ENCODE measurements around the gene LY6G6D. TPM values are rescaled to one million over a fixed set of nuclear protein-coding genes. Genes with fewer than 3 reads are reported as not detected.

The LY6G6D gene
- total and polyA plus RNA-seq, 2 donors (not counting 1 experiment from before 2014, with no cell fraction given) = not detected

DNA sequence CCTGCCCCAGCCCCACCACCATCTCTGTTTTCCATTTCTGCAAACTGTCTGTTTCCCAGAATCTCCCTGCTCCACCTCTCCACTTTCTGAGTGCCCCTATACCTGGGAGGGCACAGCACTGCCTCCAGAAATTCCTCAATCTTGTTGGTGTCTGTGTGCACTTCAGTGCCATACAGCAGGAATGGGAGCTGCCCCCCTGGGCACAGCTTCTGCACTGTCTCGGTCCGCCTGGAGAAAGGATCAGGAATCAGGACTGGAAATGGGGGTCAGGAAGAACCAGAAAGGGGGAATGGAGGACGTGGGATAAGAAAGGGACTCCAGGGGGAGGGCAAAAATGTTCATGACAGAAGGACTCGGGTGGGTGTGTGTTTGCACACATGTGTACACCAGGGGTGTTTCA lies 18.6 kb downstream of the LY6G6D start:
- Histone ChIP-seq H3K4me3 (replicated peaks in 1 of 4; ENCODE audit: control extremely low read depth in 1 of 4, insufficient read depth in 1 of 4, low read depth in 3 of 4, low read length in 4 of 4) (peak overlapping the region; percentile 8 to 99 (median 94)), H3K79me2 (ENCODE audit: control insufficient read depth, insufficient read depth, low read length) (peaks cover 50% of the 10 kb centered on the region), H3K27ac (ENCODE audit: insufficient read depth, low read length) (peak overlapping the region; percentile 88), H4K20me1 (ENCODE audit: control insufficient read depth, extremely low read depth, insufficient read depth, low read length) (no peaks in the 10 kb centered on the region), H3K9ac (ENCODE audit: insufficient read depth, low read length) (no peak overlapping the region), H3K36me3 (ENCODE audit: control insufficient read depth, insufficient read depth, low read length) (peaks cover 24% of the 10 kb centered on the region), H2AFZ (ENCODE audit: low read length) (no peak overlapping the region), H3K9me3 (ENCODE audit: control insufficient read depth, insufficient read depth, low read depth, low read length) (no peaks in the 10 kb centered on the region), H3K4me1 (ENCODE audit: control insufficient read depth, extremely low read depth, insufficient read depth, low read length) (peaks cover 33% of the 10 kb centered on the region), H3K27me3 (ENCODE audit: control insufficient read depth, insufficient read depth, low read length) (no peaks in the 10 kb centered on the region), H3K4me2 (ENCODE audit: extremely low read depth, insufficient read depth, low read length) (peak overlapping the region; percentile 97)
- no peak for DNase-seq (ENCODE audit: low read depth in 2 of 2)
- TF ChIP-seq EZH2 (IDR thresholded peaks at IDR 0.05; ENCODE audit: low read length, missing control alignments) = no peak
- TF ChIP-seq, protein P1, sequence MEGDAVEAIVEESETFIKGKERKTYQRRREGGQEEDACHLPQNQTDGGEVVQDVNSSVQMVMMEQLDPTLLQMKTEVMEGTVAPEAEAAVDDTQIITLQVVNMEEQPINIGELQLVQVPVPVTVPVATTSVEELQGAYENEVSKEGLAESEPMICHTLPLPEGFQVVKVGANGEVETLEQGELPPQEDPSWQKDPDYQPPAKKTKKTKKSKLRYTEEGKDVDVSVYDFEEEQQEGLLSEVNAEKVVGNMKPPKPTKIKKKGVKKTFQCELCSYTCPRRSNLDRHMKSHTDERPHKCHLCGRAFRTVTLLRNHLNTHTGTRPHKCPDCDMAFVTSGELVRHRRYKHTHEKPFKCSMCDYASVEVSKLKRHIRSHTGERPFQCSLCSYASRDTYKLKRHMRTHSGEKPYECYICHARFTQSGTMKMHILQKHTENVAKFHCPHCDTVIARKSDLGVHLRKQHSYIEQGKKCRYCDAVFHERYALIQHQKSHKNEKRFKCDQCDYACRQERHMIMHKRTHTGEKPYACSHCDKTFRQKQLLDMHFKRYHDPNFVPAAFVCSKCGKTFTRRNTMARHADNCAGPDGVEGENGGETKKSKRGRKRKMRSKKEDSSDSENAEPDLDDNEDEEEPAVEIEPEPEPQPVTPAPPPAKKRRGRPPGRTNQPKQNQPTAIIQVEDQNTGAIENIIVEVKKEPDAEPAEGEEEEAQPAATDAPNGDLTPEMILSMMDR (conservative IDR thresholded peaks at IDR 0.05 in 1 of 2, IDR thresholded peaks at IDR 0.05 in 1 of 2; ENCODE audit: low read depth in 1 of 2, low read length in 2 of 2) = no peak

DNA sequence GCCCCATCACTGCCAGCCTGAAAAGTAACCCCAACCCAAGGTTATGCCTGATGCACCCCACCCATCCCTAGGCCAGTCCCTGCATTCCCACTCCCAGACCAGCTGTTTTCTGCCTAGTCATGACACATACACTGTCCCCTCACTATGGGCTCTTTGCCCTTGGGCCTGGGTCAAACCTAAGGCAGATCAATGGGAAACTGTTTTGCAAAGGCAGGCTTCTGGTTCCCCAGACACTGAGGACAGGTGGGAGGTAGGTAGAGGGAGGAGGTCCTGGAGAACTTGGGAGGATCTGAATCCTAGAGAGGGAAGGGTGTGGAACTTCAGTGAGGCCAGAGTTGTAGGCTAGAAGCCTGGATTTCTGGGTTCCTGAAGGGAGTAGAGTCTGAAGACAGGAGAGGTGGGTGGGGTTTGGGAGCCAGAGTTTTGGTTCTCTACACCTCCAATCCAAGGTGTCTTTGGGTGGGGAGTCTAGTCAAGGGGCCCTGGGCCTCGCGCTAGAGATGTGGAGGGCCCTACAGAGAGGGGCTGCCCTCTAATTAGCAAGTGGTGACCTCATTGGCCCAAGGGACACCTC lies 19.2 kb downstream of the LY6G6D start:
- Histone ChIP-seq H3K27ac (ENCODE audit: insufficient read depth, low read length) (peak overlapping the region; percentile 88), H3K79me2 (ENCODE audit: control insufficient read depth, insufficient read depth, low read length) (peaks cover 45% of the 10 kb centered on the region), H3K4me1 (ENCODE audit: control insufficient read depth, extremely low read depth, insufficient read depth, low read length) (peaks cover 34% of the 10 kb centered on the region), H3K9me3 (ENCODE audit: control insufficient read depth, insufficient read depth, low read depth, low read length) (no peaks in the 10 kb centered on the region), H3K27me3 (ENCODE audit: control insufficient read depth, insufficient read depth, low read length) (no peaks in the 10 kb centered on the region), H3K9ac (ENCODE audit: insufficient read depth, low read length) (peak overlapping the region; percentile 77), H4K20me1 (ENCODE audit: control insufficient read depth, extremely low read depth, insufficient read depth, low read length) (no peaks in the 10 kb centered on the region), H3K4me2 (ENCODE audit: extremely low read depth, insufficient read depth, low read length) (peak overlapping the region; percentile 97), H3K4me3 (replicated peaks in 1 of 4; ENCODE audit: control extremely low read depth in 1 of 4, insufficient read depth in 1 of 4, low read depth in 3 of 4, low read length in 4 of 4) (peak overlapping the region; percentile 89 to 99 (median 97)), H2AFZ (ENCODE audit: low read length) (no peak overlapping the region), H3K36me3 (ENCODE audit: control insufficient read depth, insufficient read depth, low read length) (peaks cover 24% of the 10 kb centered on the region)
- no peak for DNase-seq (ENCODE audit: low read depth in 2 of 2)
- TF ChIP-seq, protein P1 (conservative IDR thresholded peaks at IDR 0.05 in 1 of 2, IDR thresholded peaks at IDR 0.05 in 1 of 2; ENCODE audit: low read depth in 1 of 2, low read length in 2 of 2) = no peak
- no peak for TF ChIP-seq EZH2 (IDR thresholded peaks at IDR 0.05; ENCODE audit: low read length, missing control alignments)

DNA sequence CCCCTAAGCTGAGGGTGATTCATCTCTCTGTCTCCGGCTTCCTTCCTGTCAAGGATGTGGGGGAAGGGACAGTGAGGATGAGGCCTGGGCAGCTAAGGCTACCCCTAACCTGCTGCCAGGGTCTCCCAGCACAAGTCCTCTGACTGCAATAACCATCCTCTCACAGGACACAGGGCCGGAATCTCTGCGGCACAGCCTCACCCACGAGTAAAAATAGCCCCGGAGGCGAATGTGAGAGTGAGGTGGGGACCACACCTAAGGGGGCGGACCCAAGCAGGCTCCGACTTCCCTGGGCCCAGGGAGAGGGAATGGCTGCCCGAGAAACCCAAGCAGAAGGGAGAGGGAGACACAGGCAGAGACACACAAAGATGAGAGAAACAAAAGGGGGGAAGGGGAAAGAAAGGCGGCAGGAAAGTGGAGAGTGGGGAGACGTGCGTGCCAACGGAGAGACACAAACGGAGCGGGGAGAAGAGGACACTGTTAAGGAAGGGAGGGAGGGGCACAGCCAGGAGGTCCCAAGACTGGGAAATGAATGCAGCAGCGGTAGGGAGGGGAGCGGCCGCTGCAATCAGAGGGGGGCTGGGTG lies 19.8 kb downstream of the LY6G6D start:
- no peaks in the 10 kb centered on the region for H4K20me1 ChIP-seq (ENCODE audit: control insufficient read depth, extremely low read depth, insufficient read depth, low read length)
- H3K9ac ChIP-seq (ENCODE audit: insufficient read depth, low read length) = peak overlapping the region; percentile 77
- peak; percentile 21 to 73 for DNase-seq (ENCODE audit: low read depth in 2 of 2)
- H3K79me2 ChIP-seq (ENCODE audit: control insufficient read depth, insufficient read depth, low read length) = peaks cover 46% of the 10 kb centered on the region
- peaks cover 35% of the 10 kb centered on the region for H3K4me1 ChIP-seq (ENCODE audit: control insufficient read depth, extremely low read depth, insufficient read depth, low read length)
- H3K27me3 ChIP-seq (ENCODE audit: control insufficient read depth, insufficient read depth, low read length) = no peaks in the 10 kb centered on the region
- peak overlapping the region; percentile 97 for H3K4me2 ChIP-seq (ENCODE audit: extremely low read depth, insufficient read depth, low read length)
- TF ChIP-seq, protein P1 (conservative IDR thresholded peaks at IDR 0.05 in 1 of 2, IDR thresholded peaks at IDR 0.05 in 1 of 2; ENCODE audit: low read depth in 1 of 2, low read length in 2 of 2) = no peak
- no peak for TF ChIP-seq EZH2 (IDR thresholded peaks at IDR 0.05; ENCODE audit: low read length, missing control alignments)
- H2AFZ ChIP-seq (ENCODE audit: low read length) = no peak overlapping the region
- H3K4me3 ChIP-seq (replicated peaks in 1 of 4; ENCODE audit: control extremely low read depth in 1 of 4, insufficient read depth in 1 of 4, low read depth in 3 of 4, low read length in 4 of 4) = peak overlapping the region; percentile 89 to 99 (median 97)
- no peaks in the 10 kb centered on the region for H3K9me3 ChIP-seq (ENCODE audit: control insufficient read depth, insufficient read depth, low read depth, low read length)
- peaks cover 24% of the 10 kb centered on the region for H3K36me3 ChIP-seq (ENCODE audit: control insufficient read depth, insufficient read depth, low read length)
- peak overlapping the region; percentile 88 for H3K27ac ChIP-seq (ENCODE audit: insufficient read depth, low read length)

All from fibroblast of lung (primary cell).